Fibroblast of skin of left biceps (primary cell): ENCODE measurements around the gene KLK11.

Experiments
- DNase-seq, 2 experiments: peaks; one replicate each; pipeline ENCODE4 v3.0.0-alpha.2; 2013; ENCODE audit warnings: low read depth in 2 of 2

The KLK11 gene

GRCh38 chr19:51027873-51028272, 1.5 kb upstream of the KLK11 start:
- DNase-seq = no peak

DNA sequence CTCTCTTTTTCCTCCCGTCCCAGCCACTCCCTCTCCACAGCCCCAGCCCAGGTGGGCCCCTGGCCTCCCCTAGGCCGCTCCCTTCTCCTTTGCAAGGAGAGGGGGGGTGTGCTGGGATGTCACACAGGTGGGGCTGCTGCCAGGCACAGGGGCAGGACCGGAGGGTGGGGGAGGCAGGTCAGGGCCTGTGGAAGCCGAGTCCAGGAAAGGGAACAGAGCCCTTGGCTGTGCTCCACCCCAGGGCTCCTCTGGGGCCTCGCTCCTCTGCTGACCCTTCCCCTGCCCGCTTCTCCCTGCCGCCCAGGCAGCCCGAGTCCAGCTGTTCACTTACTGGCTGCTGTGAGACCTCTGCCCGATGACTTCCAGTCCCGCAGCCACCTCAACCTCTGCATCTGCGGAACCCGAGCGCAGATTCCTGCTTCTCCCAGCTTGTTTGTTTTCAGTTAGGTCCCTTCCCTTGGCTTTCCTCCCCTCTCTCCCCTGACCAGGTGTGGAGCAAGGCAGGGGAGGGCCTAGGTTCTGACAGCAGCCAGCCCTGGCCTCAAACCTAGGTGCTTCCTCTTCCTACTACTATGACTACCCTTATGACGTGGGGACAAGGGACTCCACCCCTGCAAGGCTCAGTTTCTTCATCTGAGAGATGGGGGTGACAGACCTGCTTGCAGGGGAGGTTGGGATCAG, 850 bp upstream of the KLK11 start:
- no peak for DNase-seq

DNA sequence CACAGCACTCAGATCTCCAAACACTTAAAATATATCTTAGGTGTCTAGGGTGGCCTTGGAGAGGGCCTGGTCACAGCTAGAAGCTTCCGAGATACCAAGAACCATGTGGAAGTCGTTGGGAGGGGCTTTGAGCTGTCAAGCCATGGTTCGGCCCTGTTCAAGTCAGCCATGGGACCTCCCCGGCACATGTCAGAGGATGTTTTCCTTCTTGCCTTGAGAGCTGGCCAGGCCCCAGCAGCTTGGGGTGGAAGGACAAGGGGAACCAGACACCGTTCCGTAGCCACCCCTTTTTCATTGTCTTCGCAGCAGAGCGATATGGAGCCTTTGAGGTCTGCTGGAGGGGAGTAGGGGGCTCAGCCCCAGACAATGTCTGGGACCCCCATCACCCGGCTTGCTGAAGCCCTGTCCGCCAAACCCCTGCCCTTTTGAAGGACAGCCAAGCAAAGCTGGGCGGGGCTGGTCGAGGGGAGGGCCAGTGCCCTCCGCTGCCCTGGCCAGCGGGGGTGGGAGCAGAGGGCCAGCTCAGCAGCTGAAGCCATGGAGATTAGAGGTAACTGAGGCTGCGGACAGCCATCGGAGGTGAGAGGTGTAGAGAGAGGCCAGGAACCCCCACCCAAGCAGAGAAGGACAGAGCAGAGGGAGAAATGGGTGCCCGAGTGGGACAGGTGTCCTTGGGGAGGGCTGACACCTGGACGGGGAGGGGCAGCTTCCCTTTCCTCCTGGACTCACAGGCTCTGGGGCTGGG, 435 bp downstream of the KLK11 start:
- no peak for DNase-seq

GRCh38 chr19:51025401-51025800, 1.0 kb downstream of the KLK11 start:
- DNase-seq = no peak

DNA sequence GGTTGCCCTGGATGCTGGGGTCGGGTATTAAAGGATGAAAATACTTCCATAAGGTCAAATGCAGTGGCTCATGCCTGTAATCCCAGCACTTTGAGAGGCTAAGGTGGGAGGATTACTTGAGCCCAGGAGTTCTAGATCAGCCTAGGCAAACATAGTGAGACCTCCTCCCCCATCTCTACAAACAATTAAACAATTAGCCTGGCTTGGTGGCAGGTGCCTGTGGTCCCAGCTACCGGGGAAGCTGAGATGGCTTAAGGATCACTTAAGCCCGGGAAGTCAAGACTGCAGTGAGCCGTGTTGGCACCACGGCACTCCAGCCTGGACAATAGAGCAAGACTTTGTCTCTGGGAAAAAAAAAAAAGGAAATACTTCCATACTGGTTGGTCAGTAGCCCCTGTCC, 1.5 kb downstream of the KLK11 start:
- no peak for DNase-seq

GRCh38 chr19:51023946-51024345, 2.5 kb downstream of the KLK11 start:
- no peak for DNase-seq

DNA sequence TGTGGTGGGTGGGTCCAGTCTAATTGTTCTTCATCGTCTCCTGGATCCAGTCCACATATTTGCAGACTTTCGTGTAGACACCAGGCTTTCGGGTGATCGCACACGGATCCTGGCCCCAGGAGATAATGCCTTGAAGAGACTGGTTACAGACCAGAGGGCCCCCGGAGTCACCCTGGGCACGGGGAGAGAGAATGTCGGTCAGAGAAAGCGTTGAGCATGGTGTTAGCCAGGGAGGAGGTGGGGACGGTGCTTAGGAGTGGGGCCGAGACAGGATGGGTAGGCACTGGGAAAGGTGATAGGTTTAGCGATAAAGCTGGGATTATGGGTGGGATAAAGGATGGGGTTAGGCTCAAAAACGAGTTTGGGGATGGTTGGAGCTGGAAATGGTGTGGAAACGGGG, 3.9 kb downstream of the KLK11 start:
- DNase-seq = no peak

DNA sequence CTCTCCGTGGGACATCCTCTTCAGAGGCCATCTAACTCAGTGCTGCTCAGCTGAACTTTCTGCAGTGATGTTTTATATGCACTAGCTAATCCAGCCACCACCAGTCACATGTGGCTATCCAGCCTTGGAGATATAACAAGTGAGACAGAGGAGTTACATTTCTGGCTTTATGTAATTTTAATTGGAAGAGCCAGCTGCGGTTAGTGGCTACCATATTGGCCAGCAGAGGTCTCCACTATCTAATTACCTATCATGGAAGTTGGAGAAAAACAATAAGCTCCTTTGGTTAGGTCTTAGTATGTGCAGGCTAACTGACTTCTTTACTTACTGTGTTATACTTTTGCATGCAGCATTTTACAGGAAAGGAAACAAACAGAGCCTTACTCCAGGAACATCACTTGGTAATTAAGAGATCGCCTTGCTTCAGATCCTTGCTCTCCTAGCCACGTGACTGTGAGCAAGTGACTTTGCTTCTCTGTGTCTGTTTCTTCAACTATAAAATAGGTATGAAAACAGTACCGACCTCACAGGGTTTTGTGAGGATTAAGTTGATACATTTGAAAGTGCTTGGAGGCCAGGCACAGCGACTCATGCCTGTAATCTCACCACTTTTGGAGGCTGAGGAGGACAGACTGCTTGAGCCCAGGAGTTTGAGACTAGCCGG, 5.3 kb downstream of the KLK11 start:
- DNase-seq = peak; percentile 3 to 10

GRCh38 chr19:51019544-51019925, 6.9 kb downstream of the KLK11 start, which contains the start of gene KLK10:
TSS of gene KLK10 (minus strand) at chr19:51019709. CDS start at chr19:51019130, 579 bp downstream.
- DNase-seq = no peak

DNA sequence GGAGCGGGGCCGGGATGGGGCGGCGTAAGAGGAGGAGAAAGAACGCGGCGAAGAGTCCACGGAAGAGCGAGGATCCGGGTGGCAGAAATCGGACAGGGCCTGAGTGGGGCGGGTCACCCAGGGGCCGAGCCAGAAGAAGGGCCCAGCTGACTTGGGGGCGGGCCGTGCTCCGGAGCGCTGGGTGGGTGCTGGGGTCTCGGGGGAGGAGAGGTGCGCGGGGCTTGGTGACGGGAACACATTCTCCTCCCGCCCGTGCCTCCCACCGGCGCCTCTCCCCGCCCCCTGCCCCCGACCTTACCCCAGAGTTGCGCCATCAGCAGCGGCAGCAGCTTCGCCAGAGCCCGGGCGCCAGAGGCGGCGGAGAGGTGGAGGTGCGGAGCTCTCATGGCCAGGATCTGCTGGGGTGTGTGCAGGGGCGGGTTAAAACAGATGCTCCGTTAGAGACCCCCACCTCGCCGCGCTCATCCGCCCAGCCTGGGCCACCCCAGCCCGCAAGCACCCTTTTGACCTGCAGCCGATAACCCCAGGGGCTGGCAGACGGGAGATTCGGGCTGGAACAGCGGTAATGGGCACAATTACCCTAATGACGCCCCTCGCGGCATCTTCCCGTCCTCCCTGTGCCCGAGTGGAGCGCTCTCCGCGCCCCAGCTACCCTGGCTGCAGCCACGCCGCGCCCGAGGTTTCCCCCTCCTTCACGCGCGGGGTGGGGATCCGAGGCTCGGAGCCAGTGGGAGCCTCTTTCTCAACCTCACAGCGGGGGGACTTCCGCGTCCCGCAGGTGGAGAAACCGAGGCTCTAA, 7.5 kb downstream of the KLK11 start:
- no peak for DNase-seq

- DNase-seq = no peak
Observed at GRCh38 chr19:51016798-51017683, 9.4 kb downstream of the KLK11 start.

- DNase-seq = no peak
Observed at GRCh38 chr19:51015691-51016267, 10.6 kb downstream of the KLK11 start.

DNA sequence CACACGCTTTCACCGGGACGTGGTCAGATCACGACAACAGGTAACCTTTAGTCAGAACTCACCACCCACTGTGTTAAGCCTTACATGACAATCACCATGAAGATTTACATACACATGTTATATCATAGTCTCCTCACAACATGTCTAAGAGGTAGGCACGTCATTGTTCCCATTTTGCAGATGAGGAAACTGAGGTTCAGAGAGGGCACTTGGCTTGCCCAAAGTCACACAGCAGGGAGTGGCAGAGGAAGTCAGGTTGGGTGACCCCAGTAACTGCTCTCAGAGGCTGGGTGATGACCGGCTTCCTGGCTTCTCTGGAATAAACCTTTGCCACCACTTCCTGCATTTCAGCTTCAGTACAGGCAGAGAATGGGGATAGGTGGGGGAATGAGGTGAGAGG, 12.2 kb downstream of the KLK11 start:
- no peak for DNase-seq

GRCh38 chr19:51012661-51013190, 13.7 kb downstream of the KLK11 start:
- no peak for DNase-seq

DNA sequence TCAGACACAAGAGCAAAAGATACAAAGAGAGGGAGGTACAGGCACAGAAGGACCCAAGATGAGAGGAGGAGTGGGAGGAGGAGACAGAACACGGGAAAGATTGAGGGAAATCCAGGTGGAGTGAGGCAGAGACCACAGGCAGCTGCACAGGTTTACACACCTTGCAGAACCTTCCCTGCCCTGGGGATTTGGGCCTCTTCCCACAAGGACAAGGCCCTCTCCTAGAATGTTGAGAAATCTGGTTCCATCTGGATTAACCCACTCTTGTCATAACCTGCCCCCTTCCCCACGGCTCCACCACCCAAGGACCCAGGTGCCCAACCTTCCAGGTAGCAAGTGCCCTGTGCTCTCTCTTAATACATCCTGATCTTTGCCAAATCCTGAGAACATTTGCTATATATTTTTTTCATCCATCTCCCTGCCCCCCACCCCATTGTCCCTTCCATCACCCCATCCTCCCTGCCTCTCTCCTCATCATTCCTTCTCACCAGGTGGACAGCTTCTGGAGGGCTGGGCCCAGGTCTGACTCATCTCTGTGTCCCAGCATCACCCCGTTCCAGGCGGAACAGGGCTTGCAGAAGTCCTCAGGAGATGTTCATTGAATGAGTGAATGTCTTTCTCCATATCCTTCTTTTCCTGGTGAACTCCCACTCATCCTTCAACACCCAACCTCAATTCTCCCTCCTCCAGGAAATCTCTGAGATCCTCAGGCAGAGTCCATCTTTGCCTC, 16.2 kb downstream of the KLK11 start:
- no peak for DNase-seq

- no peak for DNase-seq
Observed at GRCh38 chr19:51009061-51009891, 17.1 kb downstream of the KLK11 start.

DNA sequence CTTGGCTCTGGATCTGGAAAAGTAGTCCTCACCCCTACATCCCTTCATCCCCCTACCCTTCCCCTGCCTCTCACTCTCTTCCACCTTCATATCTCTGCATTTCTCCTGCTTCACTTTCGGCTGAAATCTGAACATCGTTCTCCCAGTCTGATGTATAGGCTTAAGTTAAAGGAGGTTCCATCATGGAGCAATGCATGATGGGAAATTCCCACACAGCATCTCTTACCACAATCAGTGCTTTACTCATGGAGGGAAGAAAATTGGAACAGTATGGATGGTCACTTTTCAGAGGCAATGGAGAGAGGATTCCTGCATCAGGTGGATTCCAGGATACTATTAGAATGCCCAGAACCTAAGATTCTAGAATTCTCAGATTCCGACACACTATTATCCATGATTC, 18.9 kb downstream of the KLK11 start:
- DNase-seq = no peak

DNA sequence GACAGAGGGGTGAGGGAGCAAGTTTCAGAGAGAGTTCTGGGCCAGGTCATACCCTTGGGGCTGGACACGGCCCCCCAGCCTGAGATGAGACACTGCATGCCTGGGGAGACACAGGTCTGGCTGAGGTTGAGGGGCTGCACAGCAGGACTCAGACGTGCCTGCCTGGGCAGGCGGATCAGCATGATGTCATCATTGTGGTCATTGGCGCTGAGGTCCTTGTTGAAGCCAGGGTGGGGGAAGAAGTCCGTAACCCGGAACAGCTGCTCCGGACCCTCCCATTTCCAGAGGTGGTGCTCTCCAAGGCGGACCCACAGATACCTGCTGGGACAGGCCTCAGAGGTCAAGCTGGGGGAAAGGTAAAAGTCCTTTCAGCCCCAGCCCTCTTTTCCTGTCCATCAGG, 20.0 kb downstream of the KLK11 start:
- DNase-seq = no peak

DNA sequence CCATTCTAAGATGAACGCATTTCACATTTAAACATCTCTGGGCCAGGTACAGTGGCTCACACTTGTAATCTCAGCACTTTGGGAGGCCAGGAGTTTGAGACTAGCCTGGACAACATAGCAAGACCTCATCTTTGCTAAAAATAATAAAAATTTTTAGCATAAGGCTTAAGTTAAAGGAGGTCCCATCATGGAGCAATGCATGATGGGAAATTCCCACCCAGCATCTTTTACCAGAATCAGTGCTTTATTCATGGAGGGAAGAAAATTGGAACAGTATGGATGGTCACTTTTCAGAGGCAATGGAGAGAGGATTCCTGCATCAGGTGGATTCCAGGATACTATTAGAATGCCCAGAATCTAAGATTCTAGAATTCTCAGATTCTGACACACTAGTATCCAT, 21.2 kb downstream of the KLK11 start:
- no peak for DNase-seq
